GM19328 (cell line): Measurements from ENCODE around the gene TTLL6.
"Not testable (repeated sequence)": the region's sequence is repeated elsewhere in the genome, so short reads cannot be mapped to it uniquely, and the experiment has no call there.

ENCODE experiments used
- ATAC-seq: cut with Tn5 transposase; IDR thresholded peaks from one replicate; pipeline ENCODE4 v1.9.1; 2021; ENCODE audit warnings: mild to moderate bottlenecking, moderate library complexity; ENCODE audit not compliant: unreplicated experiment

The TTLL6 gene

DNA sequence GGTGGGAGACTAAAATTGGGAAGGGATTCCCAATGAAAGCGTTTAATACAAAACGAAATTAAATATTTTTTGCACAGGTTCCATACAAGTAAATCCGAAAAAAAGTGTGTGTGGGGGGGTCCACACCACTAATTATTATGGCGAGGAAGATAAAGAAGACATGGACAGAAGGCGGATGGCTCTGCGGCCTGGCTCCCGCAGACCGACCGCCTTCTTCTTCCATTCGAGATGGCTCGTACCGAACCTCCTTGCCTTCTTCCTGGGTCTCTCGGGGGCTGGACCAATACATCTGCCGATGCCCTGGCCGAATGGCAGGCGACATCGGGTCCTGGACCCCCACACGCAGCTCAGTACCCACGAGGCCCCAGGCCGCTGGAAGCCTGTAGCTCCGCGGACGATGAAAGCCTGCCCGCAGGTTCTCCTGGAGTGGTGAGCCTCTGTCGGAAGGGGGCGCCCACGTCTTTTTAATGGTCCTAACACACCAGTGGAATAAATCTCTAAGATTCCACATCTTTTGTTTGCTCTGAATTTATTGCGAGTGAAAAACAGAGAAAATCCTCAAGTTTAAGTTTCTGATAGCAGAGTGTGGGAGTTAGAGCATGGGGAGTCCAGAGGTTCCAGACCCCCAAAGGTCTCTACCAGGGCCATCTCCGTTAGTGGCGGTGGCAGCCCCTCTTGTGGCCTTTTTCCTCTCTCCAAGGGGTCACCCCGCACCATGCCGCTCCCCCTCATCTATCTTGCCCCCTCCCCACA, 92.6 kb downstream of the TTLL6 start:
- no peak for ATAC-seq

- ATAC-seq: no peak
Measured at GRCh38 chr17:48723423-48724250, 93.4 kb downstream of the TTLL6 start.

GRCh38 chr17:48722915-48723422, 94.1 kb downstream of the TTLL6 start, which contains the start of gene PRAC2:
PRAC2 (plus strand) TSS chr17:48723185; CDS start chr17:48724411, 1,226 bp downstream.
- ATAC-seq: no peak

DNA sequence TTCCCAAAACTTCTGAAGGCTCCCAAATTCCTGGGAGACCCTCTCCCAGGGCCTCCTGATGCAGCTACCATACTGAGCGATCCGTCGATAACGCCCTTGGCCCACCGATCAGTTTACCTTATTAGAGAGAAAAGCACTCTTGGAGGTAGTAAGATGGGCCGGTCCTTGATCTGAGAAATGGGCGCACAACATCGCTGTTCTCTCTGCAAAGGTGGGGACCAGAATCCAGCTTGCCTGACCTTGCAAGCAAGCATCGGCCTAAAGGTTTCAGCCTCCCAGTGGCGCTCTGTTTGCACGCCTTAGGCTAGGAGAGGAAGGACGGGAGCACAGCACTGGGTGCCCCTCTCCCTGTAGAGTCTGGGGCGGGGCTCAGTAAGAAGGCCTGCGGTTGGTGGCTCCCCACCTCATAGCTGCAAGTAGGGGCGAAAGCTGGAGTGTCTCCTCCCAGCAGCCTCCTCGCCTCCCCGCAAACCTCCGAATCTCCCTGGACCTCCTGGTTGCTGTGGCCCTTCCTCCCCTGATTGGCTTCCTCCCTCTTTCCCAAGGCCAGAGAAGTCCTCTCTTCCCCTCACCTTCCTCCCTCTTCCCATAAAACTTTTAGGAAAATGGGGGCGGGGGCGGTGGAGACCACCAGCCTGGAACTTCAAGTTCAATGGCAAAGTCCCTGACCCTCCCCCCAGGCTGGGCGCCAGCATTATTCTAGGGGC, 94.7 kb downstream of the TTLL6 start, which contains the start of gene PRAC1:
Gene PRAC1, minus strand, starts transcription at position 318 of the 707 bp plus-strand sequence. Its CDS starts 126 bp downstream, at position 192.
- ATAC-seq: no peak

DNA sequence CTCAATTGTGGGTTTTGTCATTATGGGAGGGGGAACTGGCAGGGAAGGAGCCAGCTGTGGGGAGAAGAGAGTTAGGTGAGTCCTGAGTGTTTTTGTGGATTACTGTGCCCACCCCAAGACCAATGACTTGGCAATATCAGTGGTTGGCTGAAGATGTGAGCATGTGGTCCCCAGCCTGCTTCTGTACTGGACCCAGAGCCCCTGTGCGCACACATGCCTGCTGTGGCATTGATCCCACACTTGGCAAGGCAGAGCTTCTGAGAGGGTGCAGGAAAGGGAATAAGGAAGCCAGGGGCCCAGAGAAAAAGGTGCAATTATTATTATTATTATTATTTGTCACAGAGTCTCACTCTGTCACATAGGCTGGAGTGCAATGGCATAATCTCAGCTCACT, 96.0 kb downstream of the TTLL6 start:
- ATAC-seq: no peak

GRCh38 chr17:48720266-48721008, 96.6 kb downstream of the TTLL6 start:
- no peak for ATAC-seq

DNA sequence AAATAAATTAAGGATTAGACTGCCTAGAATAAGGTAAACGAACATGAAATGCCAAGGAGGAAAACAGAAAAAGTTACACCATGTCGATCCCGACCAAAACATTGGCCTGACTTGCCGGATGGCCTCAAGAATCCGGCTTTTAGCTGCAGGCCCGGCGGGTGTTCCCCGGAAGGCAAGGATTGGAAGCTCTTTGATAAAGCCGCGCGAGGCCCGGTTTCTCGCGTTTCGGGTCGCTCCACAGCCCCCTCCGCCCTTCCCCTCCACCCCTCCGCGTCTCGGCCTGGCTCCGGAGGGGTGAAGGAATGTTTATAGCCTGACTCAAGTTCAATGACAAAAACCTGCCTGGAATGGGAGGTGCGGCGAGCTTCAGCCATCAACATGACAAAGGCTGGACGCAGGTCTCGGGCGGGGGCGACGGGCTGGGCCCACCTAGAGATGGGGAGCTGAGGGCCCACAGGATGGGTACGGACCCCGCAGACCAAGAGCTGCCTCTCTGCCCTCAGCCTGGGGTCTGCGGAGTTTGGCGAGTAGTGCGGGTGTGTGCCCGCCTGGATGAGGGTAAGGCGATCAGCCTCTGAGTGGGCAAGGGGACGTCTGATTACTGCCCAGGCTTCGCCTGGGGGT, 97.3 kb downstream of the TTLL6 start:
- ATAC-seq: no peak

- no peak for ATAC-seq
Measured at GRCh38 chr17:48718761-48719641, 98.0 kb downstream of the TTLL6 start.

- no peak for ATAC-seq
Measured at GRCh38 chr17:48718227-48718760, 98.7 kb downstream of the TTLL6 start.

DNA sequence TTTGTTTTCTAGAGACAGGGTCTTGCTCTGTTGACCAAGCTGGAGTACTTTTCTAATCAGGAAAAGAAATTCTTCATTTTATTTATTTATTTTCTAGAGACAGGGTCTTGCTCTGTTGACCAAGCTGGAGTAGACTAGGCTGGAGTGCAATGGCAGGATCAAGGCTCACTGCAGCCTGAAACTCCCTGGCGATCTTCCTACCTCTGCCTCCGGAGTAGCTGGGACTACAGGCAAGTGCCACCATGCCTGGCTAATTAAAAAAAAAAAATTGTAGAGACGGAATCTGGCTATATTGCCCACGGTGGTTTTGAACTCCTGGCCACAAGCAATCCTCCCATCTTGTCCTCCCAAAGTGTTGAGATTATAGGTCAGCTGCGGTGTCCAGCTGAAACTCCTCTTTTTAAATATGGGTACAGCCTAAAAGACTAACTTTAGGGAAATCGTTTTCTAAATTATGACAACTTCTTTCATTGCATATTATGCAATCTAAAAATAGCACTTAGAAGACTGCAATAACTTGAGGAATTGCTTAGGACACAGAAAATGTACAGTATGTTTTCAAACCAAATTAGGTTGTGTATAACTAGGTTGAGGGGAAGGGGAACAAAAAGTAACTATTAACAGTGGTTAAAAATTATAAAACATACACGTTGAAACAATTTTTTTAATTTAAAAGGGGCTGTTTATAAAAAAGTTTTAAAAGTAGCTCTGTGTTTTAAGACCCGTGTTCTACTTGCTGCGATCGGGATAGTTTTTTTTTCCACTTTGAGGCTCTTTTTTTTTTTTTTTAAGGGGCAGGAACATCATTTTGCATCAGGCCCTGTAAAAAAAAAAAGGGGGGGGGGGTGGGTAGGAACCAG, 99.4 kb downstream of the TTLL6 start:
- ATAC-seq: no peak

- ATAC-seq: not testable (repeated sequence)
Measured at GRCh38 chr17:48716549-48716948, 100.5 kb downstream of the TTLL6 start.

DNA sequence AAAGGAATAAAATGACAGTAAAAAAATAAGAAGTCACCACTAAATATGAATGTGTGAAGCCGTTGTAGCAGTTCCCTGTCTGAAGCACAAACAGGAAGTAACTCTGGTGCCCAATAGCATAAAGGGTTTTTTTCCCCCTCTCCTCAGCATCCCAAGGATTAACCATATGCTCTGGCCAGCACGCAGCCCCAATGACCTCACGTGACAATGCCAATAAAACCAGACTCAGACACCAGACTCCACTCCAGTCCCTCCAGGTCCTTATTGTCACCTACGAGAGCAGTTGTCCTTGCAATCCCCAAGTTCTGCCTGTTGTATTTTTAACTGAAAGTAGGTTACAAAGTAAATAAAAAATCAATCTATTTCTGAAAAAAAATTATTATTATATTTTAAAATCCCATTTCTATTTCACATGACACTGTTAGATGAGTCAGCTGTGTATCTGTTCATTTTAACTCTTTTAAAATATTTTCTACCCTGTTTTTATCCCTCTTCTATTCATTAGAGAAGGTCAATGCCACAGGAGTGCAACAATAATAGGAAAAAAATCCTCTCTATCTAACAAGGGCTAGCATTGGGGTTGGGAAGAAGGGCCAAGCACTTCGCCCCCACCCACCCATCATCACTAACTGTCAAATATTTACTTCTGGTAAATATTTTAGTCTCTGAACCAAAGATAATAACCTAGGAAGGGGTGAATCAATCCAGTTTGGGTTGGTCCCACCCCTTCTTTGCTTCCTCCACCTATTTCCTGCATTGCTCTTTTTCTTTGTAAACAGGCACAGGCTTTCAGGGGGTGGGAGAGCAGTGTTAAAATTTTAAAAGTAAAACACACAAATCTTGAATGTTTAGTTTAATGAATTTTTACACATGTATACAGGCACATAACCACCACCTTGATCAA, 101.3 kb downstream of the TTLL6 start:
- no peak for ATAC-seq
